SK-N-SH (cell line): ENCODE results near the gene ICE1. TPM values are rescaled to one million over a fixed set of nuclear protein-coding genes. Genes with fewer than 3 reads are reported as not detected.

Source experiments
- CTCF ChIA-PET: fragments of 300-600, 350-600 bp; formaldehyde crosslinking; extraction: SDS; loops from one replicate; lab custom pipeline; 2021; lab: Yijun Ruan, JAX
- POLR2A ChIA-PET: fragments of 350-600 bp; sonication (Branson Sonifier 250); formaldehyde crosslinking; extraction: SDS; loops from one replicate; lab custom pipeline; 2020; ENCODE audit warnings: antibody characterized with exemption, inconsistent platforms; lab: Yijun Ruan, JAX
- DNase-seq: peaks from one replicate; pipeline ENCODE4 v3.0.0; 2012
- H2AFZ ChIP-seq: fragments of 200-600 bp; sonication (generic); 2 replicates; pipeline ENCODE4 v1.8.1; 2016; ENCODE audit warnings: antibody characterized with exemption, mild to moderate bottlenecking, low read depth
- H3F3A ChIP-seq: fragments of 200-600 bp; sonication (generic); replicated peaks from 2 replicates; pipeline ENCODE3; 2016; ENCODE audit warnings: antibody characterized with exemption, mild to moderate bottlenecking; ENCODE audit not compliant: insufficient read depth
- H3K27ac ChIP-seq, 2 experiments: fragments of 200-500 bp in 1 of 2; fragments of 200-600 bp in 1 of 2; sonication (Bioruptor generic) in 1 of 2; sonication (generic), shearing (Covaris generic) in 1 of 2; 2 replicates each; pipeline versions ENCODE4 v1.5.1 to v1.6.1; 2014 to 2016; ENCODE audit warnings: low read depth in 2 of 2, inconsistent platforms in 1 of 2, low read length in 1 of 2, mild to moderate bottlenecking in 1 of 2, mixed read lengths in 1 of 2
- H3K27me3 ChIP-seq: fragments of 200-600 bp; sonication (generic), shearing (Covaris generic); 2 replicates; pipeline ENCODE4 v1.6.1; 2016; ENCODE audit warnings: mixed run types; ENCODE audit not compliant: insufficient read depth
- H3K36me3 ChIP-seq, 2 experiments: fragments of 200-500 bp in 1 of 2; fragments of 200-600 bp in 1 of 2; sonication (Bioruptor generic) in 1 of 2; sonication (generic) in 1 of 2; replicated peaks in 1 of 2; 2 replicates each; pipeline versions ENCODE3 to v1.5.1; 2014 to 2016; ENCODE audit warnings: low read length in 1 of 2, mild to moderate bottlenecking in 1 of 2; ENCODE audit not compliant: insufficient read depth in 2 of 2, control insufficient read depth in 1 of 2
- H3K4me1 ChIP-seq, 2 experiments: fragments of 200-500 bp in 1 of 2; fragments of 200-600 bp in 1 of 2; sonication (Bioruptor generic) in 1 of 2; sonication (generic), shearing (Covaris generic) in 1 of 2; 2 replicates each; pipeline versions ENCODE4 v1.5.1 to v1.6.1; 2014 to 2016; ENCODE audit warnings: low read depth in 1 of 2, low read length in 1 of 2, mixed run types in 1 of 2; ENCODE audit not compliant: insufficient read depth in 2 of 2, control insufficient read depth in 1 of 2
- H3K4me2 ChIP-seq: fragments of 200-600 bp; sonication (generic), shearing (Covaris generic); 2 replicates; pipeline ENCODE4 v1.6.1; 2017; ENCODE audit warnings: mixed run types
- H3K4me3 ChIP-seq, 2 experiments: fragments of 200-500 bp in 1 of 2; fragments of 200-600 bp in 1 of 2; sonication (Bioruptor generic) in 1 of 2; sonication (generic), shearing (Covaris generic) in 1 of 2; 2 replicates each; pipeline versions ENCODE4 v1.5.1 to v1.8.1; 2014 to 2016; ENCODE audit warnings: low read depth in 2 of 2, inconsistent platforms in 1 of 2, low read length in 1 of 2, mild to moderate bottlenecking in 1 of 2, mixed read lengths in 1 of 2, moderate library complexity in 1 of 2
- H3K79me2 ChIP-seq: fragments of 200-600 bp; sonication (generic); 2 replicates; pipeline ENCODE4 v1.8.1; 2017; ENCODE audit warnings: mild to moderate bottlenecking; ENCODE audit not compliant: insufficient read depth
- H3K9ac ChIP-seq: fragments of 200-600 bp; sonication (generic); 2 replicates; pipeline ENCODE4 v1.6.1; 2017; ENCODE audit warnings: mixed run types
- H3K9me2 ChIP-seq: fragments of 200-600 bp; sonication (generic); 2 replicates; pipeline ENCODE4 v1.6.1; 2017; ENCODE audit warnings: mixed run types
- H3K9me3 ChIP-seq: fragments of 200-600 bp; sonication (generic); 2 replicates; pipeline ENCODE4 v1.6.1; 2017; ENCODE audit warnings: mixed run types, mild to moderate bottlenecking, moderate library complexity
- H4K20me1 ChIP-seq: fragments of 200-600 bp; sonication (generic); 2 replicates; pipeline ENCODE4 v1.6.1; 2017; ENCODE audit warnings: mild to moderate bottlenecking, mixed run types; ENCODE audit not compliant: insufficient read depth
- CTCF ChIP-seq: fragments of 200-600 bp; sonication (generic); IDR thresholded peaks from 2 replicates; pipeline ENCODE4 v1.6.1; 2017; ENCODE audit warnings: antibody characterized with exemption, mild to moderate bottlenecking, moderate library complexity
- ELF1 ChIP-seq: IDR thresholded peaks from 2 replicates; pipeline ENCODE4 v1.4.0; 2012
- FOXM1 ChIP-seq: IDR thresholded peaks from 2 replicates; pipeline ENCODE4 v1.4.0; 2012; ENCODE audit warnings: low read depth, mild to moderate bottlenecking
- GABPA ChIP-seq: IDR thresholded peaks from 2 replicates; pipeline ENCODE4 v1.4.0; 2012; ENCODE audit warnings: low read depth, mild to moderate bottlenecking
- MXI1 ChIP-seq: IDR thresholded peaks from 2 replicates; pipeline ENCODE4 v1.6.1; 2012; ENCODE audit warnings: mild to moderate bottlenecking, low read depth, low read length, improper control_type of control experiment
- NFIC ChIP-seq: IDR thresholded peaks from 2 replicates; pipeline ENCODE4 v1.4.0; 2012; ENCODE audit warnings: borderline replicate concordance
- NRF1 ChIP-seq: IDR thresholded peaks from 2 replicates; pipeline ENCODE4 v1.6.1; 2012; ENCODE audit warnings: low read depth, mild to moderate bottlenecking, low read length
- SIN3A ChIP-seq: IDR thresholded peaks from 2 replicates; pipeline ENCODE4 v1.6.1; 2012; ENCODE audit warnings: low read depth, mild to moderate bottlenecking, low read length, moderate library complexity, borderline replicate concordance
- TAF1 ChIP-seq: IDR thresholded peaks from 2 replicates; pipeline ENCODE4 v1.6.1; 2012; ENCODE audit warnings: low read depth, mild to moderate bottlenecking, low read length, moderate library complexity, borderline replicate concordance
- YY1 ChIP-seq: IDR thresholded peaks from 2 replicates; pipeline ENCODE4 v1.4.0; 2012; ENCODE audit warnings: low read depth, mild to moderate bottlenecking
- WGBS: methylation state at CpG from one replicate; pipeline ENCODE4 v1.1.6; 2017; ENCODE audit warnings: low lambda C conversion rate; 5-methylcytosine and 5-hydroxymethylcytosine counted together
- polyA plus RNA-seq, 3 experiments: library from polyadenylated mRNA; depleted of rRNA; stranded (reverse); fragments of >200 nt; gene quantifications; 2 replicates each; pipeline ENCODE4 v1.2.3, GENCODE V29; 2012
- TF ChIP-seq, protein P1 (sequence below): fragments of 150-350 bp; IDR thresholded peaks from 2 replicates; pipeline ENCODE4 v1.6.1; 2016; ENCODE audit warnings: mild to moderate bottlenecking, low read depth, low read length

ICE1 gene
- polyA plus RNA-seq, 1 of the 3 experiments (the other 2 are of a cell fraction): 9.4 TPM

DNA sequence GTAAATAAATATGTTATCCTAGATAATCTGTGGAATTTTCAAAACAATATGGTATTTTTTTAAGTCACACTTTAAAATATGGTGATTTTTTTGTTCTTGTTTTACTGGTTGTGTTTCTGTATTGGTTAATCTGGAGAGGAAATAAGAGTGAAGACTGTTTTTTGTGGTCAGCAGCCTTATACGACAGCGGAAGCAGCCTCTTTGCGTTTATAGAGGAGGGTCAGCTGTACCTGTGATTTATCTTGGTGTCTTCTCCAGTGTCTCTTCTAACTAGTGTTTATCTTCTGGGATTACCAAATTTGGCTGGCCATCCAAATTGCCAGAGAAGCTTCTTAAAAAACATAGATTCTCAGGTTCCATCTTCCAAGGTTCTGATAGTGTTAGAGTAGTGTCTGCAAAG lies 58.7 kb downstream of the ICE1 start:
- no peaks in the 10 kb centered on the region for H4K20me1 ChIP-seq
- H3K4me3 ChIP-seq: no peak overlapping the region
- H3K9me2 ChIP-seq: no peaks in the 10 kb centered on the region
- peaks cover 25 to 30% of the 10 kb centered on the region in 2 experiments for H3K36me3 ChIP-seq
- no peaks in the 10 kb centered on the region for H3K27me3 ChIP-seq
- no peak for TF ChIP-seq CTCF
- TF ChIP-seq YY1: no peak
- no peak for TF ChIP-seq SIN3A
- TF ChIP-seq GABPA: no peak
- no peaks in the 10 kb centered on the region for H3F3A ChIP-seq
- H3K9me3 ChIP-seq: no peaks in the 10 kb centered on the region
- H3K79me2 ChIP-seq: no peaks in the 10 kb centered on the region; the same call in 1 of the 2 replicates
- H3K4me2 ChIP-seq: no peak overlapping the region
- WGBS: 95% methylated on average over 3 of the region's 3 CpGs
- H2AFZ ChIP-seq: no peak overlapping the region
- ChIA-PET POLR2A (no interaction called here), CTCF (interaction anchor here (0.9 kb wide), 1 partner anchor 16 kb away, joined by 3 read pairs; no protein-coding TSS in a partner anchor)
- no peak overlapping the region for H3K9ac ChIP-seq
- H3K27ac ChIP-seq: no peak overlapping the region
- DNase-seq: no peak
- H3K4me1 ChIP-seq: no peaks in the 10 kb centered on the region

- Histone ChIP-seq H4K20me1 (no peaks in the 10 kb centered on the region), H3F3A (no peaks in the 10 kb centered on the region), H3K27me3 (no peaks in the 10 kb centered on the region), H3K9ac (no peak overlapping the region), H3K9me3 (no peaks in the 10 kb centered on the region), H3K4me3 (no peak overlapping the region), H3K9me2 (no peaks in the 10 kb centered on the region), H3K4me1 (no peaks in the 10 kb centered on the region), H3K36me3 (peaks cover 24 to 30% of the 10 kb centered on the region in 2 experiments), H3K27ac (no peak overlapping the region), H3K4me2 (no peak overlapping the region), H2AFZ (no peak overlapping the region), H3K79me2 (no peaks in the 10 kb centered on the region; the same call in 1 of the 2 replicates)
- 97% methylated on average over 4 of the region's 4 CpGs for WGBS
- CTCF ChIA-PET: interaction anchor here (0.9 kb wide), 1 partner anchor 16 kb away, joined by 3 read pairs; no protein-coding TSS in a partner anchor
- no peak for DNase-seq
- POLR2A ChIA-PET: no interaction called here
- no peak for TF ChIP-seq MXI1
- TF ChIP-seq, protein P1, sequence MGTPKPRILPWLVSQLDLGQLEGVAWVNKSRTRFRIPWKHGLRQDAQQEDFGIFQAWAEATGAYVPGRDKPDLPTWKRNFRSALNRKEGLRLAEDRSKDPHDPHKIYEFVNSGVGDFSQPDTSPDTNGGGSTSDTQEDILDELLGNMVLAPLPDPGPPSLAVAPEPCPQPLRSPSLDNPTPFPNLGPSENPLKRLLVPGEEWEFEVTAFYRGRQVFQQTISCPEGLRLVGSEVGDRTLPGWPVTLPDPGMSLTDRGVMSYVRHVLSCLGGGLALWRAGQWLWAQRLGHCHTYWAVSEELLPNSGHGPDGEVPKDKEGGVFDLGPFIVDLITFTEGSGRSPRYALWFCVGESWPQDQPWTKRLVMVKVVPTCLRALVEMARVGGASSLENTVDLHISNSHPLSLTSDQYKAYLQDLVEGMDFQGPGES: no peak
- TF ChIP-seq FOXM1: no peak
- no peak for TF ChIP-seq TAF1
- no peak for TF ChIP-seq NFIC
- no peak for TF ChIP-seq NRF1
- no peak for TF ChIP-seq ELF1
Observed at GRCh38 chr5:5481633-5482032, 59.2 kb downstream of the ICE1 start.
